ENCODE measurements around the gene GBE1.
"Not testable (repeated sequence)": the region's sequence is repeated elsewhere in the genome, so short reads cannot be mapped to it uniquely, and the experiment has no call there.

GBE1 gene

DNA sequence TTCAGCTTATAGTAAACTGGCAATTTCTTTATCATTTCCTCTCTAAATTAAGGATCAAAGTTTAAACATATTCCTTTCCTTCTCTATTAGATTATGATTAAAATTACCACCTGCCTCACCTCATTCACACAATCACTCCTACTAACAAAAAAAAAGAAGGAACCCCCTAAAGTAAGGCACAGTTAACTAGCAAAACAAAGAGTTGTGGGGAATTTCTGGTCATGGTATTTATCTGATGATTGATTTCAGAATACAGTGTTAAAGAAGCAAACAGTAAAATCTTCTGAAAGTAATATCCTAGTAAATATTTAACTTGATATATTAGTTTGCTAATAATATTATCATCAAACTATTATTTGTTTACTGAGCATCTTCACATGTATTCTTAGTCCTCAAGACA, 8.8 kb downstream of the GBE1 start:
- DNase-seq = no peak

DNA sequence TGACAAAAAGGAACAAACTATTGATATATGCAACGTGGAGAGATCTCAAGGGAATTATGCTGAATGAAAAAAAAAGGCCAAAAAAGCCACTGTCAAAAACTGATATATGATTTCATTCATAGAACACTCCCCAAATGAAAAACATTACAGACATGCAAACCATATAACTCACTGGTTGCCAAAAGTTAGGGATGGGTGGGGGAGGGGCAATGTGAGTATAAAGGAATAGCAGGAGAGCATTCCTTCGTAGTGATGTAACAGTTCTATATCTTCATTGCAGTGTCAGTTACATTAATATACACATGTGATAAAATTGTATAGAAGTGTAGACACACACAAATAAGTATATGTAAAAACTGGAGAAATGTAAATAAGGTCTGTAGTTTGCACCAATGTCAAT, 12.2 kb downstream of the GBE1 start:
- no peak for DNase-seq

DNA sequence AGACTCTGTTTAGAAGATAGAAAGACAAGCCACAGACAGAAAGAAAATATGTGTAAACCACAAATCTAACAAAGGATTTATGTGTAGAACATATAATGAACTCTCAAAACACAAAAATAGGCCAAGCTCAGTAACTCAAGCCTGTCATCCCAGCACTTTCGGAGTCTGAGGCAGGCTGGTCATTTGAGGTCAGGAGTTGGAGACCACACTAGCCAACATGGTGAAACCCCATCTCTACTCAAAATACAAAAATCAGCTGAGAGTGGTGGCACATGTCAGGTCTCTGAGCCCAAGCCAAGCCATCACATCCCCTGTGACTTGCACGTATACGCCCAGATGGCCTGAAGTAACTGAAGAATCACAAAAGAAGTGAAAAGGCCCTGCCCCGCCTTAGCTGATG, 14.2 kb downstream of the GBE1 start:
- not testable (repeated sequence) for DNase-seq

DNA sequence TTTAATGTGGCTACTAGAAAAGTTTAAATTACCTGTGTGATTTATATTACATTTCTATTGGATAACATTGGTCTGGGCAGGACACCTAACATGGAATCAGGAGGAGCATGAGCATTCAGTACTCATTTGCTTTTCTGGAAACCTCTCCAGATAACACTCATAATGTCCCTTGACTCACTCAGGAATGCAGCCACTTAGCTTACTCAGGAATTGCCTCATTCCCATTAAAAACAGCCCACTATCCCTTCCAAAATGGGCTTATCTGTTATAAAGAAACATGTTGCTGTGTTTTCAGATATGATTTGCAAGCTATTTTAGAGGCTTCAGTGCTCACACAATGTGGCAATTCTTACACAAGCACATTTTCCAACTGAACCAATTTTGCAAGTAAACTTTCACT, 17.1 kb downstream of the GBE1 start:
- no peak for DNase-seq

DNA sequence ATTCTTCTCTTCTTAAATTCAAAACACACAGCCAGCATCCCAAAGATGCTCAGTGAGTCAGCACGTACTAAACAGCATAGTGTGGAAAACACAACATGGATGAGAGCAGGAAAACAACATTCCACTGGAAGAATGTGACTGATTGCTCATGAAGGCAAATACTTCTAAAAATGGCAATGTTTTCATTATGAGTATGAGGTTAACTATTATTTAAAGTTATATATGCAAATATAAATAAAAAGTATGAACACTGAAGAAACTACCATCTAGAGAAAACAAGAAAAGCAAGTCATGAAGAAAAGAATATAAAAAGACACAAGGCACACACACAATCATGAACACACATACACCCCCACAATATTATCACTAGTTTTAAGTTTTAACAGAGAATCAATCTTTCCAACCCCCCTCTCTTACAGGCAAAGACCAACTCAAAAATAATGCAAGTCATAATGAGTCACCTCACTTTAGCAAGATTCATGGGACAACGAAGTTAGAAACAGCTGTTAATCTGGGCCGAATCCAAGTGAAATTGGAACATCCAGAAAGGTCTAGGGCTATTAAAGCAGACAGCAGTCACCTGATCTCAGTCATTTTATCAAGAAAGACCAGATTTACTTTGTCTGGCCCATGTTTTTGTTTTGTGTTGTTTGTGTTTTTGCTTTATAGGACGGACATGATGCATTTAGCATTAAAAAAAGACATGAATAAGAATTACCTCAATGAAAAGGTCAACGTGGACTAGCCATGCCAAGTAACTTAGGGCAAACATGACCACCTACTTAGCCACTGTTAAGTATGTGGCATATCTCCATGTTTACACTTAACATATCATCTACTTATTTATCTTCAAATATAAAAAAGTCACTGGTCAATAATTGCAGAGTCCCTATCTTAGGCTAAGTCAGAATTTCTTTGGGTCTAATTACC, 18.1 kb downstream of the GBE1 start:
- no peak for DNase-seq

DNA sequence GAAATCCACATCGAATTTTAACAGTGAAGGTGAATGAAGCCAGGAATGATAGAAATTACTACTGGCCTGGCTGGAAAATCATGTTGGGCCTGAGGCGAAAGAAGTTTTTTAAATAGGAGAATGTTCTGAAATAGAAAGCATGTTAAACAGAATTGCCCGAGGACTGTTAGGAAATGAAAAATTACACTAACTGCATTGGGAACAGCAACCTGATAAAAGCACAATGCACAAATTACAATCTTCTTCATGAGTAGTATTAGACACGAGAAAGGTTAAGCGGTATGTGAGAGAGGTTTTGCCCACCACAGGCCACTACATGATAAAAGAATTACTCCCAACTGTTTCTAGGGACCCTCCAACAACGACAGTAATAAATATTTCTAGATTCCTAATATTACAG, 18.9 kb downstream of the GBE1 start:
- DNase-seq = no peak

DNA sequence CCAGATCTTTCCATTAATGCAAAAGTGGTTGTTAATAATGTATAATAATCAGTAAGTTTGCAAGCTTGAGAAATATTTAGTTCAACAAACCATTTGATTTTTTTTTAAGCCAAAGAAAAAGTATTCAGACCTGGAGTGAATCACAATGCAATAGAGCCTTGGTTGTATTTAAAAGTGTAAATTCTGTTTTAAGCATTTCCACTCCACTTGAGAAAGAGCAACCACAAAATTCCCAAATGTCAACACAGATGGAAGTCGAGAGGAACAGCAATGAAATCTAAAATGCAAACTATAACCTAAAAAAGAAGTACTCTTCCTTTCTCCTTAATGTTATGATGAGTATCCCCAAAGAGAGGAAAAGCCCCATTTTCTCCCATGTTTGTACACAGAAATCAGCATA, 20.2 kb downstream of the GBE1 start:
- DNase-seq = no peak

DNA sequence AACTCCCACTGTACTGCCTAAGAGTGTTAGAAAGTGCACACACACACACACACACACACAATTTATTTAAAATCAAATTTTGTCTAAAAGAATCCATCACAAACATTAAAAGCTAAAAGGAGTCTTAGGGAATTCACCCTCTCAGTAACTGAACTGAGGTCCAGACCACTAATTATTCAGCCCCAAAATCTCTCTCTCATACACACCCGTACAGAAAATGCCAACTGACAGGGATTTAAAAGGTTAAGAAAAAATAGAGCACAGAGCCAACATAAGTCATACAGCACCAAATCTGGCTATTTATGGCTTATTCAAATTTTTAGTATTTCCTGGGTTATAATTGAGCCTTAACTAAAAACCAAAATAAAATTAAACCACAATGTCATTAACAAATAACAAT, 20.7 kb downstream of the GBE1 start:
- DNase-seq = no peak

DNA sequence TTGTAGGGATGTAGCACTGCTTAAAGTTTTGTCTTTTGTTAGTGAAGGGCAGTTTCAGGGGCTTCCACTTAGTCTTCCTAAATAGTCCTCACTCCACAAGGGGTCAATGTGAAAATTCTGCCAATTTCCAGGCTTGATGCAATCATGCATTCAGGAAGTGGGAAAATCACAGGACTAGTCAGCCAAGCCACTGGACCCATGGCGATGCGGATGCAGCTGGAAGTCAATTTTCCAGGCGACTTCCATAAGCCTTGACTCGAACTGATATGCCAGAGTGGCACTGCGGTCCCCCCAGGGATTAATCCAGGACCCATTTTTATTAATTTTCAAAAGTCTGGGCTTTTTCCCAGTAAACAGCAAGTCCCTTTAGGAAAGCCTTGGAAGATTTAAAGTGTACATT, 26.1 kb downstream of the GBE1 start:
- DNase-seq = no peak

DNA sequence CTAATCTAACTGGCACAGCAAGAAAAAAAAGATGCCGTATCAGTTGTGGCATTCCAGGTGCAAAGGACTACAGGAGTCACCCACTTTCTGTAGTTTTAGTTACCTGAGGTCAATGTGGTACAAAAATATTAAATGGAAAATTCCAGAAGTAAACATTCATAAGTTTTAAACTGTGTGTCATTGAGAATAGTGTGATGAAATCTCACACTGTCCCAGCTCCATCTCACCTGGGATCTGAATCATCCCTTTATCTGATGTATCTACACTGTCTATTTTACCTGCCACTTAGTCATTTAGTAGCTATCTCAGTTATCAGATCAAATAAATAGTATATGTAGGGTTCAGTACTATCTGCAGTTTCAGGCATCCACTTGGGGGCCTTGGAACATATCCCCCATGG, 26.7 kb downstream of the GBE1 start:
- DNase-seq = no peak

DNA sequence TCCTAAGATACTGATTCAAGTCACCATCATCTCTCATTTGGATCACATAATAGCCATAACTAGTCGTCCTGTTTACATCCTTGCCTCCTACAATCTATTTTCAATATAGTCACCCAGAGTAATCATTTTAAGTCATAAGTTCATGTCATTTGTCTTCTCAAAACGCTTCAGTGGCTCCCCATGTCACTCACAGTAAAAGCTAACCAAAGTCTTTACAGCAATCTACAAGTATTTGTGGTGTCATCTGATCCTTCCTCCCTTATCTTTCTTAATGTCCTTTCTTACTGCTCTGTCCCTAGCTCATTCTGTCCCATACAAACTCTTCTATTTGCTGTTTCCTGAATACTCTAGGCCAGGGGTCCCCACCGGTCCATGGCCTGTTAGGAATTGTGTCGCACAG, 28.8 kb downstream of the GBE1 start:
- no peak for DNase-seq

DNA sequence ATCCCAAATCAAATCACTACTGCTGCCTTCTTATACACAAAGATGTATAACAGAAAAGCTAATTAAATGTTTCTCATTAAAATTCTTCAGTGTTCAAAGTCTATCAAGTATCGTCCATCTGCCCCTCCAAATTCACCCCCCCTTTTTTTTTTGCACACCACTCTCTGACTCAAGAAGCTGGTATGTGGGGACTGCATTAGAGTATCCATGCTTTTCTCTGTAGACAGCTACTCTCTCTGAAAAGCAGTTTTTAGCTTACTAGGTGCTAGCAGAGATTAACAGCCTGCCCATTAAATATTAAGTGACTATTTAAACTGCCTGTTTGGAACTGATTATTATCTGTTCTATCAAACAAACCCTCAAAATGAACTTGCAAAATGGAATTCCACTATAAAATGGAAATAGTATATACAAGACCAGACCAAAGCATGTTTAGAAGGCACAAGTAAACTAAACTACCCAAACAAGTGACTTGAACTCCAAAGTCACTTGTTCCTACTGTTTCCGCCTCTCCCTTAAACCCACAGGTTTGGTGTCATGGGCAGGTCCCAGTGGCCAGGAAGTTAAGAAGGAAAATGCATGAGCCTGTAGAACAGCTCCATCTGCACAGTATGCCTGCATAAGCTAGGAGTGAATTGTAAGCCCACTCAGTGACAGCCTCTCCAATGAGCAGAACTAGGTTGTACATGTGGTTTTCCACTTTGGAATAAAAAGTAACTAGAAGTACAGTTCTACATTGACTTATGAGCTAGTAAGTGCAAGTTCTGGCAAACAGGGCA, 32.5 kb downstream of the GBE1 start:
- DNase-seq = no peak

DNA sequence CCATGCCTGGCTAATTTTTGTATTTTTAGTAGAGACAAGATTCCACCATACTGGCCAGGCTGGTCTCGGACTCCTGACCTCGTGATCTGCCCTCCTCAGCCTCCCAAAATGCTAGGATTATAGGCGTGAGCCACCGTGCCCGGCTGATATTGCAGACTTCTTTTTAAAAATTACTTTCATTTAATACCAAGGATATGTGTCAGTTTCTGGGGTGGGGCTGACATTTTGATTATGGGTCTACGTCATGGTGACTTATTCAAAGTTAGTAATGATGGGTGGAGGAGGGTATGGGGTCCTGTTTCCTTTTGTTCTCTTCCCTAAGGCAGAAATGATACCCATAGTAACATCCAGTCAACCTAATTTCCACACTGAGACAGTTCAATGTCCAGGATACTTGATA, 34.7 kb downstream of the GBE1 start:
- no peak for DNase-seq

DNA sequence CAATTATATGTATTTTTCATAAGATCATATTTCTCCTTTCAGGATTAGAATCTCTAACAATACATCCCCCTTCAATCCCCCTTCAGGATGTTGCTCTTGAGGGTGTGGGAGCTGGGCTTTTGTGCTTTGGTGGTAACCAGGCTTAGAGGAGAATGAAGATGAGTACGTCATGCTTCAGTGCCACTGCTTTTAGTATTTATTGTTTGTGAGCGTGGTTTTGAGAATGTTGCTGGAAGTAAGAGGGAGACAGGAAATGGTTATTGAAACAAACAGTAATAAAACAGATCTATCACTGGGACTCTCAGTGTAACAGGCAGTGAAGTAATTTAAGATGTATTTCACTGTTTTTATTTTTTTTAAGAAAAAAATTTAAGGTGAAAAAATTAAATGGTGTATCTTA, 35.3 kb downstream of the GBE1 start:
- DNase-seq = no peak

DNA sequence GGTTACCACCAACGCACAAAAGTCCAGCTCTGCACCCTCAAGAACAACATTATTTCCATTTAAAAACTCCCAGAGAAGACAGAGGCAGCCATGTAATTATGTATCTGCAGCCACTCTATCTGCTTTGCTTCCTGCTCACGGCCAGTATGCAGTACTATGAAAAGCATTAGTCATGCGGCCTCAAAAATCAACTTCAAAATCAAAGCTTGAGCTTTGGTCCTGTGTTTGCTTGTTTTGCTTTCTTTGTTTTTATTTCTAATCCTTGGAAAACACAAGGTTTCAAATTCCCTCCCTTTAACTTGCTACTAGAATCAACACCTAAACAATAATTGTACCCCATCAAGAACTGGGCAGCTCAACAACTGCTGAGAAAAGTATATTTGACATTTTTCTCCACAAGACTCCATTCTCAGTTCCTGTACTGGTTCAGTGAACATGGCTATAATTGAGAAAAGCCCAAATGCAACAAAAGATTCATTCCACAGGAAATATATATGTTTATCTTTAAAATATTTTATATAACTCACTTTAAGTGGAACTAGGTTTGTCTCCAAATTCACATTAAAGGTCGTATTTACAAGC, 37.6 kb downstream of the GBE1 start:
- DNase-seq = no peak

DNA sequence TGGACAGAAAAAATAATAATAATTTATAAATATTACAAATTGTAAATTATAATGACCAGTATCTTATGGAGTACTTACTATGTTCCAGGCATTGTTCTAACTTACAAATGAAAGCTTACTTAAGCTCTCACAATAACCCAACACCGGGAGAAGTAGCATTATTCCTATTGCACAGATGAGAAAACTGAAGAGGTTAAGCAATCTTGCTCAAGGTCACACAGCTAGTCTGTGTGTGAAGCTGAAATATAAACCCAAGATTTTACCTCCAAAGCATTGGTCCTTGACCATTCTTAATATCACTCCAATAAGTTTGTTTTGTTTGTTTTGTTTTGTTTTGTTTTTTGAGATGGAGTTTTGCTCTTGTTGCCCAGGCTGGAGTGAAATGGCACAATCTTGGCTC, 43.1 kb downstream of the GBE1 start:
- no peak for DNase-seq

DNA sequence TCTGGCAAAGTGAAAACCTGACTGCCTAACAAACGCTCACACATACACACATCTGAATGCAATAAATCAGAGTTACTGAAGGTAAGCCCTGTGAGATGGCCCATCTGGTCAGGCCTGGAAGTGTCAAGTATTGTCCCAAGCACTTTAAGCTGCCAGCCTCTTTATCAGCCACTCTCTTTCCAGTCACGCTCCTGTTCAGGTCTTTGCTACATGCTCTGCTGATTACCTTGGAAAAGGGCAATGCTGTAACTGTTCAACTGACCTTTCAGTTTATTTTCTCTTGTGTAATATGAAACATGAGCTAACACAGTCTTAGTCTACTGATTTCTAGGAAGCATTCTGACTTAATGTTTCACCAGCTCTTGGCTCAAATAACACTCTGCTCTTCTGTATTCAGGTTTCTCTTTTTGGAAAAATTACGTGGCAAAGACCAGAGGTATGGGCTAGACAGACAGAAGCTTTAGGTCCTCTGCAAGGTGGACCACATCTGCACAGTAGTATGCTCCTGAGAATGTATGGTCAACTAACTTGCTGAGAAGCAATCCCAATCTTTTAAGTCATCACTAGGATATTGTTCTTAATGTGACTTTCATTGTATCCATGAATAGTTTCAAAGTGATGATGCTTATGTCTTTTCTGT, 44.5 kb downstream of the GBE1 start:
- no peak for DNase-seq

DNA sequence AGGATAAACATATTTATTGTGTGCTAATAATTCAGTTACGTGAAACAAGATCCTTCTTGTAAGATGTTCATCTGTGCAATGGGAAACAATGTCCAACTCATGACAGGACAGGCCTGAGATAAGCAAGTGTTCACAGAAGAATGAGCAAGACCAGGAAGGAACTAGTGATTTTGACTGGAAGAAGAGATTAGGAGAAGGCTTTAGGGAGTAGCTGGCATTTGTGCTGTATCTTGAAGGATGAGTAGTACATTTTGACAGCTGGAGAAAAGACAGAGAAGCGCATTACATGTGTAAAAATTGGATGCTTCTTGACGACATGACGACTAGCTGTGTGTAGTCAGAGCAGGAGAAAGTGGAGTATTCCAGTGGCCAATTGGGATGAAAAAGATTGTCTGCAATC, 48.4 kb downstream of the GBE1 start:
- no peak for DNase-seq

DNA sequence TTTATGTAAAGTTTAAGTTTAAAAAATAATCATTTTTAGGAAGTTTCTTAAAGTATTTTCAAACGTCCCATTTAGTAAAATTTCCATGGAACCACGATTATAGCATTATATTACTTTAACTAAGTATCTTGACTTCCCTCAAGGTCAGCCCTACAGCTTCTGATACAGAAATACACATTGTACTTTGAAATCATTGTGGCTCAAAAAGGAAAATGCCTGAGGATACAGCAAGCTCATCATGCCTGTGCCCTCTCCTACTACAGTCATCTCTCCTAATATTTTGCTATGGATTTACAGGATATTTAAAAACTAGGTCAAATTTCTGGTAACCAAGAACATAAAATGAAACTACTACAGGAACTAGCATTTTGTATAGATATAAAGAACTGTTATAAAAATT, 51.8 kb downstream of the GBE1 start:
- no peak for DNase-seq

DNA sequence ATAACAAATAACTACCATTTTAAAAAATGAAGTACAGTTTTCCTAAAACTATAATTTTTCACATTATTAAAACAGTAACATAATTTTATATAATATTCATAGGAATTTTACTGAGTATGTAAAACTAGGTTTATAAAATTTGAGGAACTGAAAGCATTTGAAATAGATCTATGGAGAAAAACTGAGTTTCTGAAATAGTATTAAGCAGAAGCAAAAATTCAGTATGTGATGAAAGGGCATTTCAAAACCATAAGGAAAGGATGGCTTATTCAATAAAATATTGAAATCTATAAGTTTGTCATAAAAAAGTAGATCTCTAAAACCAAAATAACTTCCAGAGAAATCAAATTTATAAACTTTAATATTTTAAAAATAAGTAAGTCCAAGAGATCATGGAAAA, 53.4 kb downstream of the GBE1 start:
- DNase-seq = no peak

DNA sequence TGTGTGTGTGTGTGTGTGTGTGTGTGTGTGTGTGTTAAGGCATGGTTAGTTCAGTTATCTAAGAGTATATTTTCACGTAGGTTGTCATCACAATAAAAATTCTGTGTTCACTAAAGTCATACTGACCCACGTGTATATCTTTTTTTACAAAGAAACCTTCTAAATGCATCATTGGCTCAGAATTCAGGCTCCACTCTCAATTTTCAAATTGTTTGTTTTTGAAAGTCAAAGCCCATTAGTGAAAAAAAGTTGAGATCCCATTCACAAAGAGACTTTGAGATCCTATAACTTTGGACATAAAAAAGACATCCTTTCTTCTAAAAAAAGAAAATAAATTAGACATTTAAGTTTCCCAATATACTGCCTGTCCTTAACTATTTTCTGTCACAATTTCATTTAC, 59.3 kb downstream of the GBE1 start:
- DNase-seq = no peak

DNA sequence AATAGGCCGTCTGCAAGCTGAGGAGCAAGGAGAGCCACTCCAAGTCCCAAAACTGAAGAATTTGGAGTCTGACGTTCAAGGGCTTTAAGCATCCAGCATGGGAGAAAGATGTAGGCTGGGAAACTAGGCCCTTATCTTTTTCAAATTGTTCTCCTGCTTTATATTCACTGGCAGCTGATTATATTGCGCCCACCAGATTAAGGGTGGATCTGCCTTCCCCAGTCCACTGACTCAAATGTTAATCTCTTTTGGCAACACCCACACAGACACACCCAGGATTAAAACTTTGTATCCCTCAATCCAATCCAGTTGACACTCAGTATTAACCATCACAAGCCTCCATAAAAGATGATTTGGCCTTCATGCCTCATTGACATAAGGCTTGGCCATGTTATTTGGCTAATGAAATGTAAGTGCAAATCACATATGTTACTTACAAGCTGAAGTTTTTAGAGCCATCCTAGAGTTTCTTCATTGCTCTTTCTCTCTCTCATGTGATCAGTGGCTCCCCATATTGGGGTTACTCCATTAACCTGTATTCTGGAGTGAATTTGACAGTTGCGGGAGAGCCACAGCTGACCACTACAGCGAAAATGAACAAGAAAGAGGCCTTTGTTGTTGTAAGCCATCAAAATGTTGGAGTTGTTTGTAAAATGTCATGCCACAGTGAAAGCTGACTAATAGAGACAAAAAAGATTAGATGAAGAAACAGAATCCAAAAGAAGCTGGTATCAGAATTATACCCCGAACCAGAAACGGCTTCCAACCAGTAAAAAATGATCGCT, 61.7 kb downstream of the GBE1 start:
- DNase-seq = no peak

DNA sequence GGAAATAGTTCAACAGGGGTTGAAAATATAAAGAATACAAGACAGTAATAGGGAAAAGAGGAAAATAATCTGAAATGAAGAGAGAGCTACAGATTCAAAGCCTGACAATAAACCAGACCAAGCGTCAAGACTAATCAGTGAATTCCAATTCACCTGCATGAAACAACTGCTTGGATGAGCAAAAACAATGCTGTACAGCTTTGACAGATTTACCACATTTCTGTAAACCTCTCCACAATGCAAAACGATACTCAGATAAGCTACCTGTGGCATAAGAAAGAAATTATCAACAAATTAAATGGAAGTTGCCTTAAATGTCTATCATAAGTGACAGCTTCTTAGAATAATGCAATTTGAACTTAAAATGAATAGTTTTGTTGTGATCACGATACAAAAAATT, 65.4 kb downstream of the GBE1 start:
- no peak for DNase-seq
